ENCODE results near the gene ZNF207.
A peak's percentile ranks its signal among the peaks of the same experiment; 100 is the strongest.
"Not testable (repeated sequence)": the region's sequence is repeated elsewhere in the genome, so short reads cannot be mapped to it uniquely, and the experiment has no call there.

Gene ZNF207

GRCh38 chr17:32388613-32389459 is 38.9 kb downstream of the ZNF207 start:
- no peak for FAIRE-seq

GRCh38 chr17:32393904-32394303 is 43.9 kb downstream of the ZNF207 start:
- no peak for FAIRE-seq

- FAIRE-seq = no peak
Observed at GRCh38 chr17:32396343-32396742, 46.4 kb downstream of the ZNF207 start.

- no peak for FAIRE-seq
Observed at GRCh38 chr17:32398946-32399345, 49.0 kb downstream of the ZNF207 start.

- not testable (repeated sequence) for FAIRE-seq
Observed at GRCh38 chr17:32410085-32410484, 60.1 kb downstream of the ZNF207 start.

GRCh38 chr17:32426894-32427293 is 76.9 kb downstream of the ZNF207 start:
- FAIRE-seq = peak; percentile 56

- FAIRE-seq = no peak
Observed at GRCh38 chr17:32429598-32429997, 79.6 kb downstream of the ZNF207 start.

All from TTC549 (cell line).